ENCODE measurements around the gene BDNF.

The BDNF gene

DNA sequence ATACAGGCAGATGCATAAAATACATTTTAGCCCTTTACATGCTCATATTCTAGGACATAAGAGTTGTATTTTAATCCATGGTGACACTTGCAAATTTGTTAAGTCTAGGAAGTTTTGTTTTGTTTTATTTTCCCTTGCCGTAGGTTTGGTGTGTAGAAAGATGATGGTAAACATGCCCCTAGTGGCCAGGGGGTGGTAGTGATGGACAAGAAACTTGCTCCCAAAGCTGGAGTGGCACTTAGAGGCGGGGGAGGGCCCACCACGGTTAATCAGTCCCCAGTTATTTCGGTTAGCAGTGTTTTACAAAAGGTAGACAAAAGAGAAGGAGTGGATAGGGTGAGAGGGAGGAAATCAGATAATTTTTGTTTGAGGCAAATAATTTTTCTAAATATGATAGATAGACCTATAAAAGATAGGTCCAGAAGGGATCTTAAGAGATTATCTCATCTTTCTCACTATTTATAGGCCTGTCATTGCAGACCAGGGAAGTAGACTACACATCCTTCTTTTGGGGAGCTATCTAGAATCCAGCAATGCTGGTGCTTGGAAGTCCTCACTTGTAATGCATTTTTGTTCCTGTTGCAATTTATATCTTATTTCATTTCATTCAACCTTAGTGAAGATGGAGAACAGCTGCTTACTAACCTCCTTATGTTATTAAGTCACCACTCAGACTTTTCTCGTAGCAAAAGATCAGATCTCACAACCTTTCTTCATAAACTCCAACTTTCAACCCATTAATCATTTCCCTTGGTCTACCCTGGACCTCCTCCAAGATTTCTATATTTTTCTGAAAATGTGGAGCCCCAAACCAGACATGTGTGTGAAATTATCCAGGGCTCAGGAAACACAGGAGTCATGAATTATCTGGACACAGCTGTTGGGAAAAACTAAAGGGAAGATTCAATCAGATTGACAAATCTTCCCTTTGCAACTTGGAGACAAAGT, 5.9 kb upstream of the BDNF start:
- DNase-seq (ENCODE audit: low read depth in 2 of 2): no peak

GRCh38 chr11:27703481-27703880, 3.2 kb upstream of the BDNF start:
- DNase-seq (ENCODE audit: low read depth in 2 of 2): no peak

- no peak for DNase-seq (ENCODE audit: low read depth in 2 of 2)
Observed at GRCh38 chr11:27702811-27703210, 2.6 kb upstream of the BDNF start.

DNA sequence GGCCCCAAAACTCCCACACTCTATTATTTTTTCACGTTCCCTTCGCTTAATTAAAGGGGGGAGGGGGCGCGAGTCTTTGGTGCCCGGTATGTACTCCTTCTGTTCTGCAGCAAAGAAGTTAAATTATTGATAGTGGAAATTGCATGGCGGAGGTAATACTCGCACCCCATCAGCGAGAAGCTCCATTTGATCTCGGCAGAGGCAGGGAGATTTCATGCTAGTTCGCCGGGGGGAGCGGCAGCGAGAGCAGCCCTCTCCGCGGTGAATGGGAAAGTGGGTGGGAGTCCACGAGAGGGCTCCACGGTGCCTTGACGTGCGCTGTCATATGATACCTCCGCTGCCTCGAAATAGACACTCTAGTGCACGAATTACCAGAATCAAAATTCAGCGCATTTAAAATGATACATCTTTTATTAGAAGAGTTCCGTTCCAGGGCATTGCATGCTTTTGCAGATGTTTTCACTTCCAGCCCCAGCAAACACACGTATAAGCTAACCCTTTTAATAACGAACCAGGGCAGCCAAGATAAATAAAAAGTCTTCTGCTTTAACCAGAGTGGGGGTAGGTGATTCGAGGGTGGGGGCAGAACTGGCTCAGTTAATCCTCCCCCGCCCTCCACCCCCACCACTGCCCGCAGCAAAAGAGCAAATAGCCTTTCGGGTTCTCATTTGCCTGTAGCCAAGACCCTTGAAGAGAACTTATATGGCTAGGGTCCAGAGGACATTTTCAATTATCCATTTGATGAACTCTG, 1.3 kb upstream of the BDNF start:
- DNase-seq (ENCODE audit: low read depth in 2 of 2): no peak

- no peak for DNase-seq (ENCODE audit: low read depth in 2 of 2)
Observed at GRCh38 chr11:27699926-27700350, 317 bp downstream of the BDNF start.

DNA sequence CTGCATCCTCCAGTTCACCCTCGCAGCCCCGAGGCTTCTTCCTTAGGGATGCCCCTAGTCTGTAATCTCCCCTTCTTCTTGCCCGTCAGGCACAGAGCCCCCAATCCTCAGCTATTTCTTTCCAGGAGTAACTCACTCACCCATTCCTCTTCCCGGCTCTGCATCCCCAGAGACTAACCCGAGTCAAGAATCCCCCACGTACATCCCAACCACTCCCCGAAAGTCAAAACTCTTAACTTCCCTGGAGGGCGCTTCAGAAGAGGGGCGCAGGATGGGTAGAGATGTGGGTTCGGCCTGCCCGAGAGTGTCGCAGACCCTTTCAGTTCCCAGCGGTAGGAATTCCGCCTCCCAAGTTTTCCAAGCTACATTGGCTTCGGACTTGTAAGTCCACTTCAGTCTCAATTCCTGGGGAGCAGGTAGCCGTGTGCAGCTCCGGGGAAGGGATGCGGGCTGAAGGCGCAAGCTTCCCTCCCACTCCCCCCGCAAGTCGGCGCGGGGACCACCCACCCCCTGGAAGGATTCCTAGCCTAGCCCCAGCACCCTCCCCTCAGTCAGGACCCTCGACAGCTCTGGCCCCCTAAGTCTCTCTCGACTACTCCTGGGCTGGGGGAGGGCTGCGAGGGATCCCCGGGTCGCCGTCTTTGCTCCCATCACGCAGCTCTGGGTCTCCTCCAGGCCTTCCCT, 871 bp downstream of the BDNF start:
- DNase-seq (ENCODE audit: low read depth in 2 of 2): no peak

GRCh38 chr11:27698872-27699241, 1.4 kb downstream of the BDNF start:
- DNase-seq (ENCODE audit: low read depth in 2 of 2): peak; percentile 40 to 62

- no peak for DNase-seq (ENCODE audit: low read depth in 2 of 2)
Observed at GRCh38 chr11:27697679-27698275, 2.5 kb downstream of the BDNF start.

DNA sequence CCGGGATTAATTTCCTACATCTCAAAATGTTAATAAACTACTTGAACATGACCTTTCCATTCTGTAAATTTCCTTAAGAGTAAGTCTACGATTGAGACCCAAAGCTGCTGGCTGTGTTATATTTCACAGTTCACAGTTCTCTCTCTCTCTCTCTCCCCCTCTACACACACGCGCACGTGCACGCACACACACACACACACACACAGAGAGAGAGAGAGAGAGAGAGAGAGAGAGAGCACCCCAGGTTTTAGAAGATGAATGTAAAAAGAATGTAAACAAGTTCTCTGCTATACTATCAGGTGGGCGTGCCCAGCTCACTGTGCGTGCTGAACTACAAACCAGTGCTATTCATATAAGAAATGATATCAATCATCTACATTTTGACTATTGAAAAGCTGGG, 3.3 kb downstream of the BDNF start:
- DNase-seq (ENCODE audit: low read depth in 2 of 2): no peak

DNA sequence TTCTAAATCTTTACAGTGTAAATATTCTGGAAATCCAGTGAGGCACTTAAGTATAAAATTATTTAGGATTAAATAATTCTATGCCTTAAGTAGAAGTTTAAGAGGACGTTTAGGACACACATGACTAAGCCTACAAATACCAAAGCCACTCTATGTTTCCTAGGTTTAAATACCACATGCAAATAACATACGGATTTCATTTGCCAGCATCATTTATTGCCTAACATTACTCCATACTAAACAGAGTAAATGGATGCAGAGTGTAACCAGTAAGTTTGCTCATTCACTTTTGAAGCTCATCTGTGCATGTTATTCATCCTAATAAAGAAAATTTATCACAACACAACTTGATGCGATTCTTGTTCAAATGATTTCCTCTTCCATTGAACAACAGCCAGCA, 4.1 kb downstream of the BDNF start:
- no peak for DNase-seq (ENCODE audit: low read depth in 2 of 2)

- no peak for DNase-seq (ENCODE audit: low read depth in 2 of 2)
Observed at GRCh38 chr11:27694992-27695391, 5.3 kb downstream of the BDNF start.

DNA sequence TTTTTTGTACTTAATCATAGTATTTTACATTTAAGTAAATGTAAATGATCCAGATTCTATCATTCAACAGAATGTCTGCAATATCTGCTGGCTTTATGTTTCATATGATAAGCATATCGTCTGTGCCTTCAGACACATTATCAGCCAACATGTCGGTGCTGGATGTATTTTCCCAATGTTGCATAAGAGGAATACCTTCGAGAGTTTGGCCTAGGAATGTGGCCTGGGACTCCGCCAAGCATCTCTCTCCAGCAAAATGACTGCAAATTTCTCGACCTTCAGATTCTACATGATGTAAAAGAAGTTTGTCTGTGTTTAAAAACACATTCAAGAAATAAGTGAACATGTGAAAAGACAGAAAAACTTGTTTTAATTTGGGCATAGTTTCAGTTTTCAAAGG, 6.9 kb downstream of the BDNF start:
- DNase-seq (ENCODE audit: low read depth in 2 of 2): no peak

GRCh38 chr11:27692781-27693180, 7.5 kb downstream of the BDNF start:
- DNase-seq (ENCODE audit: low read depth in 2 of 2): no peak

- no peak for DNase-seq (ENCODE audit: low read depth in 2 of 2)
Observed at GRCh38 chr11:27688076-27688475, 12.2 kb downstream of the BDNF start.

- no peak for DNase-seq (ENCODE audit: low read depth in 2 of 2)
Observed at GRCh38 chr11:27681664-27682063, 18.6 kb downstream of the BDNF start.

- DNase-seq (ENCODE audit: low read depth in 2 of 2): no peak
Observed at GRCh38 chr11:27679136-27680015, 20.9 kb downstream of the BDNF start.

DNA sequence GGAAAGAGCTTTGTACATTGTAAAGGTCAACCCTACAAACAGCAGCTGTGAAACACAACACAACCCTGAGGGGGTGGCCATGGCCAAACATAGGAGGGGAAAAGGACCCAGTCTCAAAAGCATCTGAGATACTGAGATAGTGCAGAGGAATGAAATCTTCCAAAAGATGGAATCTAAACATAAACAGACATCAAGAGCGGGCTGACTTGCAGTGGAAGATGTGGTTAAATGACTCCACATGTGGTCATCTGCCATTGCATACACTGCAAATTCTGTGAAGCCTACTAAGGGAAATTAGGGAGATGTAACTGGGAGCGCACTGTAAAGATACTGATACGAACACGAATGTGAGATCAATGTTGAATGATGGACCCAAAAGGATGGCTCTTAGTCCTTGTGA, 22.0 kb downstream of the BDNF start:
- DNase-seq (ENCODE audit: low read depth in 2 of 2): no peak

DNA sequence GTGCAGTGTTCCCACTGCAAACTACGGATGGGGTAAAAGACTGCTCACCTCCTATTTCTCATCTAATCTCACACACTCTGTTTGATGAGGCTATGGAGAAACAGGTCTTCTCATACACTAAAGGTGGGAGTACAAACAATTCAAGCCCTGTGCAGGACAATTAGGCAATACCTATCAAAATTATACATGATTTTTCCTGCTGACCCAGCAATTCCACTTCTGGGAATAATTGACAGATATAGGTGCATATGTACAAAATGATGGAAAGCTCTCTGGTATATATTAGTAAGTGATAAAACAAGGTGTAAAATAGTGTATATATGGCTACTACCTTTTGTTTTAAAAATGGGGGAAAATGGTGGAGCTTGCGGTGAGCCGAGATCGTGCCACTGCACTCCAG, 23.1 kb downstream of the BDNF start:
- DNase-seq (ENCODE audit: low read depth in 2 of 2): no peak

GRCh38 chr11:27673979-27674663, 26.1 kb downstream of the BDNF start:
- DNase-seq (ENCODE audit: low read depth in 2 of 2): no peak

DNA sequence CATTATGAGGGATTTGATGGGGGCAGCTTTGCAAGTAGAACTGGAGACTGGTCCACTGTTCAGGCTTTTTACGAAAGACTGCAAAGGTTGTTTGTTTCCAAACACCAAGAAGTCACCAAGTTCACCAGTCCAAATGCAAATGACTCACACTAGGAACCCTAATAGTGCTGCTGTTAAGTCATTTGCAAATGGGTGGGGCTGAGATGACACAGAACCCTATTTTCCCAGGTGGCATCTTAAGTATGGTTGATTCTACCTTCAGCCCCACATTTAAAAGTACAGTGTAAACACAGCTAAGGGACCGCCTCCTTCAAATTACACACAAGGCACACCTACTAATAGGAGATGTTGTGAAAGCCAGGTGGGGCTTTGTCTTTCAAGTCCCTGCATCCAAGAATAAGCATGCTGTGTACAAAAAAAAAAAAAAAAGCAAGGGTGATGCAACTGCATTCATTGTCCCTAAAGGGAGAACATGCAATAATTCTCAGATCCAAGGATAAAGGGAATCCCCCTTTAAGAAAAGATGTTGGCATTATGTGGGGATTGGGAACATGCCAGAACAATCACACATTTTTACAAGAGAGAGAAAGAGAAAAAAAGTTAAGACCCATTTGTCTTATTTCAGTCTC, 27.3 kb downstream of the BDNF start:
- no peak for DNase-seq (ENCODE audit: low read depth in 2 of 2)
